ENCODE results near the gene CLEC9A. TPM values are rescaled to one million over a fixed set of nuclear protein-coding genes. Genes with fewer than 3 reads are reported as not detected.

The CLEC9A gene
- total RNA-seq, 4 donors from 2014 or later = 0.48 TPM; not detected in 3

DNA sequence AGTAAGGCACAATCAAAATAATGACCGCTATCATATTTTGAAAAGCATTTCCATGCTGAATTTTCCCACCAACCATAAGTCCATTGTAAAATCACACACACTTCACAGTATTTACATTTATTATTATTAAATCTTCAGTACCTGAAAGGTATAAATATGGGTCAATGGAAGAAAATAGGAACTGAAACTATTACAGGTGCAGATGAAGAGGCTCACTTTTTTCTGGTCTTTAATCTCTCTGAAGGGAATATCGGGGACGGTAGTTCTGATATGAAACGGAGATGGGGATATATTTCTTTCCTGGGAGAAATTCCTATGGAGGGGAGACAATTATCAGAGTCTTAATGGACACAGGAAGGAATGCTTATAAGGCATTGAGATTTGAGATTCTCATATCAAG, 39.9 kb downstream of the CLEC9A start:
- Histone ChIP-seq H3K9me3 (no peaks in the 10 kb centered on the region), H3K4me1 (peaks cover 0 to 6% (median 2%) of the 10 kb centered on the region in 4 donors), H3K27me3 (no peaks in the 10 kb centered on the region), H3K36me3 (no peaks in the 10 kb centered on the region), H3K4me3 (no peak overlapping the region), H3K27ac (no peak overlapping the region)
- intact Hi-C loops (cut with DNase I; ENCODE audit: low total_unique reads) = no loop called here
- in situ Hi-C loops (cut with MboI; ENCODE audit: low pct_ligation_motif_present in 1 of 4, low pct_unique_long_range_greater_than_20kb in 1 of 4, low sequenced_read_pairs in 3 of 4) = no loop called here
- no peak for DNase-seq
- TF ChIP-seq, protein P1, sequence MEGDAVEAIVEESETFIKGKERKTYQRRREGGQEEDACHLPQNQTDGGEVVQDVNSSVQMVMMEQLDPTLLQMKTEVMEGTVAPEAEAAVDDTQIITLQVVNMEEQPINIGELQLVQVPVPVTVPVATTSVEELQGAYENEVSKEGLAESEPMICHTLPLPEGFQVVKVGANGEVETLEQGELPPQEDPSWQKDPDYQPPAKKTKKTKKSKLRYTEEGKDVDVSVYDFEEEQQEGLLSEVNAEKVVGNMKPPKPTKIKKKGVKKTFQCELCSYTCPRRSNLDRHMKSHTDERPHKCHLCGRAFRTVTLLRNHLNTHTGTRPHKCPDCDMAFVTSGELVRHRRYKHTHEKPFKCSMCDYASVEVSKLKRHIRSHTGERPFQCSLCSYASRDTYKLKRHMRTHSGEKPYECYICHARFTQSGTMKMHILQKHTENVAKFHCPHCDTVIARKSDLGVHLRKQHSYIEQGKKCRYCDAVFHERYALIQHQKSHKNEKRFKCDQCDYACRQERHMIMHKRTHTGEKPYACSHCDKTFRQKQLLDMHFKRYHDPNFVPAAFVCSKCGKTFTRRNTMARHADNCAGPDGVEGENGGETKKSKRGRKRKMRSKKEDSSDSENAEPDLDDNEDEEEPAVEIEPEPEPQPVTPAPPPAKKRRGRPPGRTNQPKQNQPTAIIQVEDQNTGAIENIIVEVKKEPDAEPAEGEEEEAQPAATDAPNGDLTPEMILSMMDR (IDR thresholded peaks at IDR 0.05) = no peak
- TF ChIP-seq POLR2A (IDR thresholded peaks at IDR 0.05) (no peak), EP300 (IDR thresholded peaks at IDR 0.05; ENCODE audit: low read depth) (no peak), POLR2AphosphoS5 (IDR thresholded peaks at IDR 0.05) (no peak)
- WGBS, 2 donors (ENCODE audit: low coverage in 1 of 2) = 78 to 87% methylated on average over 4 of the region's 4 CpGs

DNA sequence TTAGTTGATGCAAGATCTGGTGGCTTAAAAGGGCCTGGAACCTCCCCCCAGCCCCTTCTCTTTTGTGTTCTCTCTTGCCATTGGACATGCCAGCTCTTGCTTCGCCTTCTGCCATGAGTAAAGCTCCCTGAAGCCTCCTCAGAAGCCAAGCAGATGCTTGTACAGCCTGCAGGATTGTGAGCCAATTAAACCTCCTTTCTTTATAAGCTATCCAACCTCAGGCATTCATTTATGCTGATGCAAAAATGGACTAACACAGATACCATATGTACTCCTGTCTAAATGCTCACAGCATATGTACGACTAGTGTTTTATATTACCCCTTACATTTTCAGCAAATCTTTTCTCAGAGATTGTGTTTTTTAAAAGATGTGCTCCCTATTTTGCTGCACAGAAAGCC, 41.6 kb downstream of the CLEC9A start:
- no peak for DNase-seq
- H3K27me3 ChIP-seq = no peaks in the 10 kb centered on the region
- H3K4me3 ChIP-seq = no peak overlapping the region
- no peaks in the 10 kb centered on the region for H3K36me3 ChIP-seq
- intact Hi-C loops (cut with DNase I; ENCODE audit: low total_unique reads) (no loop called here), in situ Hi-C loops (cut with MboI; ENCODE audit: low pct_ligation_motif_present in 1 of 4, low pct_unique_long_range_greater_than_20kb in 1 of 4, low sequenced_read_pairs in 3 of 4) (no loop called here)
- 89 to 100% methylated on average over 1 to 2 of the region's 2 CpGs for WGBS, 2 donors (ENCODE audit: low coverage in 1 of 2)
- H3K27ac ChIP-seq = no peak overlapping the region
- TF ChIP-seq POLR2AphosphoS5 (IDR thresholded peaks at IDR 0.05) (no peak), EP300 (IDR thresholded peaks at IDR 0.05; ENCODE audit: low read depth) (no peak)
- H3K9me3 ChIP-seq = no peaks in the 10 kb centered on the region
- H3K4me1 ChIP-seq = peaks cover 0 to 4% (median under 1%) of the 10 kb centered on the region in 4 donors

DNA sequence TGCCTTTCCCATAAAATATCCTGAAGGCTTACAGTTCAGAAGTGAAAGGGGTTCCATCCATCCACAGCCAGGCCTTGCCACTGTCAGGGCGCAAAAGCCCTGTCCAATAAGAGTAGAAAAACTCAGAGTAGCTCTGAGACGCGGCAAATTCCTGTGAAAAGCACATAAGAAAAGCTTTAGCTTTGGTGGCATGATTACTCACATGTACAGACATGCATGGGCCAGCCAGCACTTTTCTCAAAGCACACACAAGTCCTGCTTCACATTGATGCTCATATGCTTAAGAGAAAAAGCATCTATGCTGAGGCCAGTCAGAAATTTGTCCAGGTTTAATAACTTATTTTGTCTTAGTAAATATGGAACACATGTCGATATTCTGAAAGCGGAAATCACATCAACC, 42.8 kb downstream of the CLEC9A start:
- TF ChIP-seq, protein P1 (IDR thresholded peaks at IDR 0.05) = no peak
- TF ChIP-seq EP300 (IDR thresholded peaks at IDR 0.05; ENCODE audit: low read depth) (no peak), POLR2A (IDR thresholded peaks at IDR 0.05) (no peak), POLR2AphosphoS5 (IDR thresholded peaks at IDR 0.05) (no peak)
- 93 to 96% methylated on average over 5 of the region's 5 CpGs for WGBS, 2 donors (ENCODE audit: low coverage in 1 of 2)
- DNase-seq = no peak
- H3K9me3 ChIP-seq = no peaks in the 10 kb centered on the region
- H3K36me3 ChIP-seq = no peaks in the 10 kb centered on the region
- intact Hi-C loops (cut with DNase I; ENCODE audit: low total_unique reads) (no loop called here), in situ Hi-C loops (cut with MboI; ENCODE audit: low pct_ligation_motif_present in 1 of 4, low pct_unique_long_range_greater_than_20kb in 1 of 4, low sequenced_read_pairs in 3 of 4) (no loop called here)
- H3K27ac ChIP-seq = no peak overlapping the region
- H3K27me3 ChIP-seq = no peaks in the 10 kb centered on the region
- no peak overlapping the region for H3K4me3 ChIP-seq
- H3K4me1 ChIP-seq = no peaks in the 10 kb centered on the region

DNA sequence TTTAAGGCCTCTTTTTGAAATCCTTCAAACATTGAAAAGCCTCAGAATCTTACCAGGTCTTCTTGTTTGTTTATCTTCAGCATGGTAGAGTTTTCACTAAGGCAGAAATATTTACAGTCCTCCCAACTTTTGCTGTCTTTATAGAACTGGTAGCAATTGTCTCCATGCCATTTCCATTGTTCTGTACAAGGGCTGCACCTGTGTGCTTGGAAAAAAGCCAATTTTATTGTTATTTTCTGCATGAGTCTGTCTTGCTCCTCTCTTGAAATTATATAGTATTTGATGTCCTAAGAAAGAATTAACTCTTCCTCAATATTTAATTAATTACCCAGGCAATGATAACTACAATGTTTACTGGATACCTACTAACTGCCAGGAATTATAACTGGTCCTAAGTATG, 45.0 kb downstream of the CLEC9A start:
- no peaks in the 10 kb centered on the region for H3K4me1 ChIP-seq
- in situ Hi-C loops (cut with MboI; ENCODE audit: low pct_ligation_motif_present in 1 of 4, low pct_unique_long_range_greater_than_20kb in 1 of 4, low sequenced_read_pairs in 3 of 4) = no loop called here
- DNase-seq = no peak
- H3K27me3 ChIP-seq = no peaks in the 10 kb centered on the region
- H3K27ac ChIP-seq = no peak overlapping the region
- H3K36me3 ChIP-seq = no peaks in the 10 kb centered on the region
- no peak overlapping the region for H3K4me3 ChIP-seq
- intact Hi-C loops (cut with DNase I; ENCODE audit: low total_unique reads) = no loop called here
- no peaks in the 10 kb centered on the region for H3K9me3 ChIP-seq
- TF ChIP-seq, protein P1 (IDR thresholded peaks at IDR 0.05) = no peak
- no peak for TF ChIP-seq EP300 (IDR thresholded peaks at IDR 0.05; ENCODE audit: low read depth)
- TF ChIP-seq POLR2AphosphoS5 (IDR thresholded peaks at IDR 0.05) = no peak
- TF ChIP-seq POLR2A (IDR thresholded peaks at IDR 0.05) = no peak

DNA sequence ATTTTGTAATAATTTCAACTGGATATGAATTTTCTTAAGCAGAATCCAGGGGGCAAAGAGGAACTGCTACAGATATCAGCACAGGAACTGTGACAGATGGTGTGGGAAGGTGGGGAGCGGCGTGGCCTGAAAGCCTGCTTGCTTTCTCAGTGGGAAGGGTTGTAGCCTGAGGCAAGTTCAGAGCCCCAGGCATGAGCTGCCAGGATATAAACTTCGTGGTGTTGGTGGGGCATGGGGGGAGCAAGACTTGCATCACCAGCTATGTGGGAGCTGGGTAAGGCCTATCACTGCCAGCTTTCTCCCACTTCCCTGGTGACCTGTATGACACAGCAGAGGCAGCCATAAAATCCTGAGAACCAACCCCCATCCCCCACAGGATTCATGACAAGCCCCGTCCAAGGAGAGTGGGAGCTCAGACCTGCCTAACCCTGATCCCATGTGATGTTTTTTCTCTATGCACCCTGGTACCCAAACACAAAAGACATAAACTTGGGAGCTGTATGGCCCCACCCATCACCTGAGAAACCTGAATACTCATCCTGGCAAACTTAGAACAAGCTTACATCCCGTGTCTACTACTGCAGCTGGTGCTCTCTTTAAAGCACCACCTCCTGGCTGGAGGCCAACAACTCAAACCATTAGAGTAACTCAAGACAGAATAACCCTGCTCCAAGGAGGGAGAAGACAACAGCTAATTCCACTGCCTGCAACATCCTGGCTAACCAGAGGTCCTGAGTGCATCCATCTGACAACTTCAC, 51.8 kb downstream of the CLEC9A start:
- 58 to 70% methylated on average over 2 to 5 of the region's 5 CpGs for WGBS, 2 donors (ENCODE audit: low coverage in 1 of 2)
- in situ Hi-C loops (cut with MboI; ENCODE audit: low pct_ligation_motif_present in 1 of 4, low pct_unique_long_range_greater_than_20kb in 1 of 4, low sequenced_read_pairs in 3 of 4) (no loop called here), intact Hi-C loops (cut with DNase I; ENCODE audit: low total_unique reads) (no loop called here)
- Histone ChIP-seq H3K27ac (no peak overlapping the region), H3K4me3 (no peak overlapping the region), H3K36me3 (no peaks in the 10 kb centered on the region), H3K4me1 (no peaks in the 10 kb centered on the region), H3K27me3 (no peaks in the 10 kb centered on the region), H3K9me3 (no peaks in the 10 kb centered on the region)
- DNase-seq = no peak
- TF ChIP-seq, protein P1 (IDR thresholded peaks at IDR 0.05) = no peak
- TF ChIP-seq POLR2A (IDR thresholded peaks at IDR 0.05) (no peak), POLR2AphosphoS5 (IDR thresholded peaks at IDR 0.05) (no peak), EP300 (IDR thresholded peaks at IDR 0.05; ENCODE audit: low read depth) (no peak)

Data from transverse colon (tissue), 4 donors.